Sigmoid colon (tissue), 4 donors: ENCODE measurements around the gene FOXRED2.

Experiments
- CTCF ChIP-seq, 4 experiments: fragments of 450-650 bp in 3 of 4; fragments of 200-600 bp in 1 of 4; IDR thresholded peaks; one replicate each; pipeline ENCODE4 v1.5.1; 2016 to 2019; ENCODE audit warnings: antibody characterized with exemption in 4 of 4, mild to moderate bottlenecking in 3 of 4, moderate library complexity in 2 of 4
- EP300 ChIP-seq, 4 donors: sonication (generic); formaldehyde crosslinking; IDR thresholded peaks; one replicate each; pipeline ENCODE4 v1.6.1; 2017; ENCODE audit warnings: antibody characterized with exemption in 4 of 4
- POLR2A ChIP-seq, 2 donors: fragments of 450-650 bp; IDR thresholded peaks; one replicate each; pipeline ENCODE4 v1.6.1; 2016; ENCODE audit warnings: antibody characterized with exemption in 2 of 2, mild to moderate bottlenecking in 2 of 2, moderate library complexity in 2 of 2
- POLR2AphosphoS5 ChIP-seq, 4 donors: sonication (generic); formaldehyde crosslinking; IDR thresholded peaks; one replicate each; pipeline ENCODE4 v1.6.1; 2017; ENCODE audit warnings: antibody characterized with exemption in 4 of 4

GRCh38 chr22:36465232-36466021, 41.4 kb downstream of the FOXRED2 start:
- peak in 2 of 4 donors; percentile 70 to 95 for TF ChIP-seq EP300 (IDR thresholded peaks at IDR 0.05)
- TF ChIP-seq CTCF (IDR thresholded peaks at IDR 0.05), result no peak
- no peak for TF ChIP-seq POLR2A (IDR thresholded peaks at IDR 0.05)
- peak; percentile 54 to 85 (median 62) for TF ChIP-seq POLR2AphosphoS5 (IDR thresholded peaks at IDR 0.05)
